HG03060 (cell line): ENCODE measurements around the gene PABPN1.
"Not testable (repeated sequence)": the region's sequence is repeated elsewhere in the genome, so short reads cannot be mapped to it uniquely, and the experiment has no call there.

Experiments used
- ATAC-seq: cut with Tn5 transposase; IDR thresholded peaks from one replicate; pipeline ENCODE4 v1.9.1; 2021; ENCODE audit warnings: low read depth, moderate number of reproducible peaks; ENCODE audit not compliant: unreplicated experiment

PABPN1 gene

DNA sequence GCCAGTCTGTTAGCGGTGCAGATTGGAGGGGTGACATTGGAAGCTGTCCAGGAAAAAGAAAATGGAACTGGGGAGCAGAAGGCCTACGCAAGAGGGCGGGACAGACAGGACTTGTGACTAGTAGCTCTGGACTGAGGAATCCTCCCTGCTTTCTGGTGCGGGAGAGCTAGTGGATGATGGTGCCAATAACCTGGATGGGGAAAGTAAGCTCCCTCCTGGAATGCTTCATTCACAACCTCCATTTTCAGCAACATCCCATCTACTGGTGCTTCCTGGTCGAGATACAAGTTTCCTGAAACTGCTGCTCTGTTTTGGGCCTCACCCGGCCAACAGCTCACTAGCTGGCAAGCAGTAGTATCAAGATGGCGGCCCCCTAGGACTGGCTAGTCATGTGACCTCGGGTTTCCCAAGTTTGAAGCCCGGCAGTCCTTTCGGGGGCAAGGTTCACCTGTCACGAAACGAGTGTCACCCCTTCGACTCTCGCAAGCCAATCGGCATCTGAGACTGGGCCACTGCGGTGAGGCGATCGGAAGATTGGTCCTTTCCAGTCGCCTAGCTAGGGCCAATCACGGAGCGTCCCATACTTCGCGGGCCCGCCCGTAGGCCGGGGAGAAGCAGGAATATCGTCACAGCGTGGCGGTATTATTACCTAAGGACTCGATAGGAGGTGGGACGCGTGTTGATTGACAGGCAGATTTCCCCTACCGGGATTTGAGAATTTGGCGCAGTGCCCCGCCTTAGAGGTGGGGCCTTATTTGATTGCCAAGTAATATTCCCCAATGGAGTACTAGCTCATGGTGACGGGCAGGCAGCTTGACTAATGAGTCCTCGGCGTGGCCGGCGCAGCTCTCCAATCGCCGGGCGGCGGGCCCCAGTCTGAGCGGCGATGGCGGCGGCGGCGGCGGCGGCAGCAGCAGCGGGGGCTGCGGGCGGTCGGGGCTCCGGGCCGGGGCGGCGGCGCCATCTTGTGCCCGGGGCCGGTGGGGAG lies at the start of gene PABPN1:
Gene PABPN1 (plus strand): TSS at position 874 of the 988 bp plus-strand sequence. CDS start 13 bp downstream, at position 887.
- peak; percentile 83 for ATAC-seq

GRCh38 chr14:23275412-23275811 lies 45.8 kb upstream of the PABPN1 start:
- ATAC-seq = no peak

DNA sequence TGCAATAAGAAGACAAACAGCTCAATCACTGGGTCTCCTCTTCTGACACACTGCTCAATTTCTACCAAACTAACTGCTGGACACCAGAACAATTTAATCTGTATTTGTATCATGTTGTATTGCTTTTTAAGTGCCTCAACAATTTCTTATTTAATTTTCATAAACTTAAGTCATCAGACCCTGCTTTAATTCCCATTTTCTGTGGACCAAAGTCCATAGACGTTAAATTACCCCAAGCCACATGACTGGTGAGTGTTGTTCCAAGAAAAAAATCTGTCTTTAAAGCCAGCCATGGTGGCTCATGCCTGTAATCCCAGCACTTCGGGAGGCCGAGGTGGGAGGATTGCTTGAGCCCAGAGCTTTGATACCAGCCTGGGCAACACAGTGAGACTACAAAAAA lies 44.1 kb upstream of the PABPN1 start:
- ATAC-seq = no peak

- ATAC-seq = not testable (repeated sequence)
Measured at GRCh38 chr14:23277928-23278327, 43.3 kb upstream of the PABPN1 start.

GRCh38 chr14:23281247-23281646 lies 40.0 kb upstream of the PABPN1 start:
- no peak for ATAC-seq

DNA sequence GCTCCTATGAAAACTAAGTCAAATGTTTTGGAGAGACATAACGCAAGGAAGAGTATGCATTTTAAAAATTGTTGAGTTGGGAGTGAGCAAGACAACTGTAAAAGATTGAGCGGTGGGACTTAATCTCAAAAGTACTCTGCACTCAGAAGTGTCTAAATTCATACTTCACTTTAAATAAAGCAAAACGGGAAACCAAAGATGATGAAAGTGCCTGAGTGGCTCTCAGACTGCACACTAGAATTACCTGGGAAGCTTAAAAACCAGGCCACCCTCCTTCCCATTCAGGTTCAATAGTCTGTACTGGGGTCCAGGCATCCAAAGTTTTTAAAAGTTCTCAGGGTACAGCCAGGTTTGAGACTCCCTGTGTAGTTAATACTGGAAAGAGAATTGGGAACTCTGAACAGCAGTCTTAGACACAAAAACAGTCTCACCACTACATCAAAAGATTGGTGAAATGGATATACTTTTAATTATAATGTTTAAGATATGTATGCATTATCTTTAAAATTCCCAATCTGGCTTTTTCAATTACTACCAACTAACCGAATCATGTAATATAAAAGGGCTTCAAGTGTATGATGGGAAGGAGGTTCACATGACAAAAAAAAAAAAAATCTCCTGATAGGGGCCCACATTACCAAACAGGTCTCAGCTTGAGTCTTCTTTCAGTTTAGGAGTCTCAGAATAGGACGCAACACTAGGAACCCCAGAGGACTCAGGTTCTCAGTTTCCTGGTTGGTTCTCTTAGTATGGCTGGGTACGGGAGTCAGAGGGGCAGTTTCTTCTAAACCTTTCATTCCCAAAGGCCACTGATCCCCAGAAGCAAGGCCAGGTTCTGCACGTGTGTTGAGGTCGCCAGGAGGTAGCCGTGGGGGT lies 36.4 kb upstream of the PABPN1 start:
- no peak for ATAC-seq

GRCh38 chr14:23285530-23286019 lies 35.7 kb upstream of the PABPN1 start:
- no peak for ATAC-seq

DNA sequence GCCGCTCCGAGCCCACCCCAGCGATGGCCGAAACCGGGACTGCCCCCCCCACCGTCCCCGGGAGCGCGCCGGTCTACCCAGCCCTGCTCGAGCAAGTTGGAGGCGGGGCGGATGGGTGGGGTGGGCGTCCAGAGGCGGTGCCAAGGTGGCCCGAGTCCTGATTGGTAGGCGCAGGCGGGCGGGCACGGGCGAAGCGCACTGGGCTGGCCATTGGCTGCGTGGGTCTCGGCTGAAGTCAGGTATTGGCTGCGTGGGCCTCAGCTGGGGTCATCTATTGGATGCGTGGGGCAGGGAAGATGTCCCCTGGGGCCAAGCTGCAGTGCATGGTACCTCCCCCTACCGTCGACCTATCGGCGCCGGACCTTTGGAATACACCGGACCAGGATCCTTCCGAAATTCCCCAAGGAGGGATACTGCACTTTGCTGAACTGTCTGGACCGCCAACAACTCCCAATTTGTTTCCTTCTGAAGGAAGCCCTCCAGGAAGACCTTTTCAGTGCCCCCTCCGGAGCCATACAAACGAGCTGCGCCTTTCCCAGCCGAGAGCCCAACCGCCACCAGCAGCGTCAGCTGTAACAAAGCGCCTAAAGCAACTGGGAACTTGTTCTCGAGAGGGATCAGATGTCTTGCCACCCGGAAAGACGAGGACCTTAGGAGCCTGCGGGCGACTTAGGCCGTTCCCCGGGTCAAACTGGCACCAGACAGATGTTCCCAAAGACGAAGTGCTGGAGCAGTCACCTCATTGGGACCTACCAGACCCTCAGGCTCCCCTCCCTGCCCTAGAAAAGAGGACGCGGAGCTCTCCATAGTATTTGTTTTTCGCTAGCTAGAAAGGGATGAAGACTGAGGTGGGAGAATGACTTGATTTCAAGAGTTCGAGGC lies 35.0 kb upstream of the PABPN1 start, which contains the start of gene HOMEZ:
Gene HOMEZ (minus strand): TSS at position 113 of the 882 bp plus-strand sequence. CDS start 180 bp downstream, outside the sequence.
- peak; percentile 97 for ATAC-seq

DNA sequence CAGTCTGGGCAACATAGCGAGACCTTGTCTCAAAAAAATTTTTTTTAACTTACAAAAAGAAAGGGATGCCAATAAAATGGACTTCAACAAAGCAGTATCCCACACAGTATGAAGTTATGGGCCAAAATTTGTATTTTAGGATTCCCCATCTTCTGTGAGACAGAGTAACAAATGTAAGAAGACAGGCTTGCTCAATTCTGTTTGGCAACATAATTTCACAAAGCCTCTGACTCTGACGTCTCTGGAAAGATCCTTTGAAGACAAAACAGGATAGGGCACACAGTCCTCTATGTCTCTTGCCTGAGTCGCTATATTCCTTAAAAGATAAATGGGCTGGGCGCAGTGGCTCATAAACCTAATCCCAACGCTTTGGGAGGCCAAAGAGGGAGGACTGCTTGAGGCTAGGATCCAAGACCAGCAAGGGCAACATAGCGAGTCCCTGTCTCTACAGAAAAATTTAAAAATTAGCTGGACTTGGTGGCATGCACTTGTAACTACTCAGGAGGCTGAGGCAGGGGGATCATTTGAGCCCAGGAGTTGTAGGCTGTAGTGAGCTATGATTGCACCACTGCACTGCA lies 34.3 kb upstream of the PABPN1 start:
- no peak for ATAC-seq

GRCh38 chr14:23294734-23295561 lies 26.3 kb upstream of the PABPN1 start:
- ATAC-seq = no peak

DNA sequence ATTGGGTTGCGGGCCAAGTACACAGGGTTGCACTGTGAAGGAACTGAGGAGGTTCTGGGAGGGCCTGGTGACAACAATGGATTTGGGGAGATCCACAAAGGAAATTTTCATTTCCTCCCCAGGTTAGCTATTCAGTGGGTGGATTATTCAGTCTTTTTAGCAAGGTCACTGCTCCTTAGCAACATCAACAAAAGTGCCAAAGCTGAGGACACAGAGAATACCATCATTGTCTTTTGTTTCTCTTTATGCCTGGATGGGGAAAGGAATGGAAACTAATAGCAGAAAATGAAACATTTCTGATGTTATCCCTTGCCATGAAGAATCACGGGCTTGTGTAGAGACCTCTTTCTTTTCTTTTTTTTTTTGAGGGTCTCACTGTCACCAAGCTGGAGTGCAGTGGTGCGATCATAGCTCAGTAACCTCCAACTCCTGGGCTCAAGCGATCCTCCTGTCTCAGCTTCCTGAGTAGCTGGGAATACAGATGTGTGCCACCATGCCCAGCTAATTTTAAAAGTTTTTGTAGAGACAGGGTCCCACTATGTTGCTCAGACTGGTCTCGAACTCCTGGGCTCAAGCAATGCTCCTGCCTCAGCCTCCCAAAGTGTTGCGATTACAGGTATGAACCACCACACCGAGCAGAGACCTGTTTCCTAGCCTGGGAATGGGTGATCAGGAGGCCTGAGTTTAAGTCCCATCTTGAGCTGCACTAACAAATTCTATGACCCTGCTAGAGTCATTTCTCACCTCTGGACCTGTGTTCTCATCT lies 25.1 kb upstream of the PABPN1 start:
- no peak for ATAC-seq

DNA sequence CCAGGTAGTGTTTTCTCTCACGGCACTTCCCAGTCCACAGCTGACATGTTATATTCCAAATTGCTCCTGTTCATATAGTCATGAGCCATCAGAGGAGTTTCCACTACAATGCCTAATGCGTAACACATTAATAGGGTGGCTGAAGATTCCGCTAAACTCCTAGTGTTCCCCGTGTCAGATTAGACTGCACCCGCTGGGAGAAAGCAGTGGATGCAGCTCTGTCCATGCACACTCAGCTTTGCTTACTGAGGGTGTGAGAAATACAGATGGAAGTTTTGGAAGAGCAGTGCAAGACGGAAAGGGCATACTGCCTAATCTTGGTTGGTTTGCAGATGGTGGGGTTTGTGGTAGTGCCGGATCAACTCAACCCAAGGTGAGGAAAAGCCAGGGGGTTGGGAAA lies 24.2 kb upstream of the PABPN1 start:
- no peak for ATAC-seq

DNA sequence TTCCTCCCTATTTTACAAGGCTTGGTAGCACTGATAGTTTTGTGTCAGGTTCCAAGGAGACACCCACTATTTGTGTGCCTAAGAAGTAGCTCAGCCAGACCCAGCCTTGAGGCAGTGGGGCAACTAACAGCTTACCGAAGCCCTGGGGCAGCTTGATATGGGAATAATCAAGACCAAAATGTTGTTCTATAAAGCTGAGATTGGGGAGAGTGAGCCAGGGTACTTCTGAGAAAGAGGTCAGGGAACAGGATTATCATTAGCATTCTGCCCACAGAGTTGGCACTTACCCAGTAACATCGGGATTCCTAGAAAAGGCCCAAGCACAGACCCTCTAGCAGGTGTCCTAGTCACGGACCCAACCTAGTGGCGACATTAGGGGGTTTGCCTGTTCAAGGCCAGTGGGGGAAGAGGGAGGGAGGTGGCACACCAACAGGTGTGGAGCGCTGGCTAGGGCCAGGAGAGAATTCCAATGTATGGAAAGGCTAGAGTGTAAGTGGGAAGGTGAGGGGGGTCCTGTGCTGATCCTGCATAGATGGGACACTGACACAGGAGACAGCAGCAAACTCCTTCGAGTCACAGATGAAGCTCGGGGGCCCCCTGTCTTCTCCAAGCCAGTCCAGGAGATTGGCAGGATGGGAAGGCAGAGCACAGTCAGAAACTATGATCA lies 23.5 kb upstream of the PABPN1 start:
- ATAC-seq = no peak

- ATAC-seq = no peak
Measured at GRCh38 chr14:23299211-23299957, 21.9 kb upstream of the PABPN1 start.

DNA sequence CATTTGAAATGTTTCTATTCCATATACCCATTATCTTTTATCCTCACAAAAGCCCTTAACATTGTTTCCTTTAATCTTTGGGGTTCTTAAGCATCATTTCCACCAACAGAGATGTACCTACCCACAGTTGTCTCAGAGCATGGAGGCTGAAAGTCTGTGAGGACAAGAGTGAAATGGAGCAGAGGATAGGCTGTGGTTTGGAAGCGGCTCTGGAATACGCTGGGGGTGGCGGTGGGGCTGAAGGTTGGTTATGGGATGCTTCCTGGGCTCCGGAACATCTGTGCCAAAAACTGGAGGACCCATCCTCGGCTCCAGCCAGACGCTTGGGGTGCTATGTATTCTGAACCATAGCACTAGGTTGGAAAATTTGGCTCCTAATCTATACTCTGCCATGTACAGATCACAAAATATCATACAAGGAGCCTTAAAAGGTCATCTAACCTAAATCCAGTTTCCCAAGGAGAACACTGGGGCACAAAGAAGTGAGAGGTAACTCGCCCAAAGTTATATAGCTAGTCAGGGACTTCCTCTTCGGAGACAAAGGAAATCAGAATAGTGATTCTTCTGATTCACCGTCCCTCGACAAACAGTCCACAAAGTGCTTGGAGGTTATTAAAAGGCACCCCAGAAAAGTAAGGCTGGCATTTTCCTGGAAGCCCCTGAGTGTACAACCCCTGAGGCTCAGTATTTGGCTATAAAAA lies 21.1 kb upstream of the PABPN1 start:
- ATAC-seq = no peak

DNA sequence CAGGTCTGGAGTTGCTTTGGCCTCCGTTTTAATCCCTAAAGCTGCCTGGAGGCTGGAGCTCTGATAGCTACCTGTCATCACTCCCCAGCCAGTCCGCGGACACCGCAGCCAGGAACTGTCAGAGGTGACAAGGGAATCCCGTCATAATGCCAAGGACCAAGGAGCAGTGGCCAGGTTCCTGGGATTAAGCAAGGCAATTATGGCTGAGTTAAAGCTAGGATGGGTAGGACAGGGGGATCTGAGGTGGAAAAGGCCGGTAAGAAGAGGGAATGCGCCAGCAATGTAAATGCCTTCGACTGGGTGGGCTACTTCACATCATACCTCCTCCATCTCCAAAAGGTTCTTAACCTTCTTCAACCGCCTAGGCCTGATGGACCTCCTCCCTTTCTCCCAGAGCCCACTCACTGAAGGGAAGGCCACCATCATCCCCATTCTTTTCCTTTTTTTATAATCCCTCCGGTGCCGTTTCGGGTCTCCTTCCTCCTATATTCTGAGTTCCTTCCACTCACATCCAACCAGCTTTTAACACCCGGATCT lies 20.5 kb upstream of the PABPN1 start:
- no peak for ATAC-seq
